Measurements from ENCODE around the gene PMFBP1. TPM values are rescaled to one million over a fixed set of nuclear protein-coding genes. Genes with fewer than 3 reads are reported as not detected.

PMFBP1 gene
- total RNA-seq, 1 experiment from 2014 or later = not detected

- no peak for DNase-seq (ENCODE audit: low spot score)
These were observed 39.2 kb downstream of the PMFBP1 start for GRCh38 chr16:72132726-72133125.

GRCh38 chr16:72131036-72131435 lies 40.9 kb downstream of the PMFBP1 start:
- no peak for DNase-seq (ENCODE audit: low spot score)

GRCh38 chr16:72129976-72130656 lies 41.8 kb downstream of the PMFBP1 start:
- DNase-seq (ENCODE audit: low spot score) = no peak

GRCh38 chr16:72128701-72129100 lies 43.3 kb downstream of the PMFBP1 start:
- DNase-seq (ENCODE audit: low spot score) = no peak

GRCh38 chr16:72126429-72126765 lies 45.6 kb downstream of the PMFBP1 start:
- no peak for DNase-seq (ENCODE audit: low spot score)

- no peak for DNase-seq (ENCODE audit: low spot score)
These were observed 46.1 kb downstream of the PMFBP1 start for GRCh38 chr16:72125635-72126428.

- DNase-seq (ENCODE audit: low spot score) = peak; percentile 64
These were observed 47.0 kb downstream of the PMFBP1 start for GRCh38 chr16:72124761-72125634.

- no peak for DNase-seq (ENCODE audit: low spot score)
These were observed 47.8 kb downstream of the PMFBP1 start for GRCh38 chr16:72124148-72124547.

GRCh38 chr16:72123426-72123825 lies 48.5 kb downstream of the PMFBP1 start:
- no peak for DNase-seq (ENCODE audit: low spot score)

- no peak for DNase-seq (ENCODE audit: low spot score)
These were observed 49.0 kb downstream of the PMFBP1 start for GRCh38 chr16:72122916-72123315.

GRCh38 chr16:72122308-72122707 lies 49.6 kb downstream of the PMFBP1 start:
- DNase-seq (ENCODE audit: low spot score) = no peak

- no peak for DNase-seq (ENCODE audit: low spot score)
These were observed 51.9 kb downstream of the PMFBP1 start for GRCh38 chr16:72120026-72120425.

- DNase-seq (ENCODE audit: low spot score) = no peak
These were observed 58.4 kb downstream of the PMFBP1 start for GRCh38 chr16:72113616-72113945.

GRCh38 chr16:72112906-72113615 lies 58.9 kb downstream of the PMFBP1 start:
- no peak for DNase-seq (ENCODE audit: low spot score)

GRCh38 chr16:72112452-72112792 lies 59.5 kb downstream of the PMFBP1 start:
- no peak for DNase-seq (ENCODE audit: low spot score)

- no peak for DNase-seq (ENCODE audit: low spot score)
These were observed 60.1 kb downstream of the PMFBP1 start for GRCh38 chr16:72111657-72112451.

GRCh38 chr16:72110662-72111615 lies 61.0 kb downstream of the PMFBP1 start:
- DNase-seq (ENCODE audit: low spot score) = no peak

- DNase-seq (ENCODE audit: low spot score) = no peak
These were observed 61.9 kb downstream of the PMFBP1 start for GRCh38 chr16:72109966-72110530.

GRCh38 chr16:72109300-72109699 lies 62.7 kb downstream of the PMFBP1 start:
- DNase-seq (ENCODE audit: low spot score) = no peak

Data from H4 (cell line).